PC-9 (cell line): ENCODE data around the gene SNX2.

Experiments
- CTCF ChIP-seq: fragments of 200-600 bp; sonication (generic); conservative IDR thresholded peaks from 2 replicates; pipeline ENCODE4 v1.6.1; 2017; ENCODE audit warnings: mixed run types, antibody characterized with exemption, mild to moderate bottlenecking, moderate library complexity
- EZH2 ChIP-seq: fragments of 200-600 bp; sonication (generic); IDR thresholded peaks from 2 replicates; pipeline ENCODE4 v1.8.0; 2017; ENCODE audit warnings: antibody characterized with exemption, low read depth

- TF ChIP-seq CTCF: no peak
- no peak for TF ChIP-seq EZH2
Measured at GRCh38 chr5:122757285-122757684, 17.6 kb upstream of the SNX2 start.
